ENCODE measurements around the gene DDA1. TPM values are rescaled to one million over a fixed set of nuclear protein-coding genes. Genes with fewer than 3 reads are reported as not detected.
"Not testable (repeated sequence)": the region's sequence is repeated elsewhere in the genome, so short reads cannot be mapped to it uniquely, and the experiment has no call there.

Gene DDA1
- polyA plus RNA-seq, 2 of the 4 experiments (the other 2 are of a cell fraction) = 35.5 to 53.5 TPM

- POLR2A ChIA-PET = no interaction called here
- Histone ChIP-seq H3K4me2 (no peak overlapping the region), H3K9me3 (no peaks in the 10 kb centered on the region), H3K4me3 (no peak overlapping the region), H3K27ac (peak overlapping the region in 1 of 2 experiments; percentile 52; a peak in 1 of 6 replicates), H3K4me1 (peaks cover 19% of the 10 kb centered on the region)
- DNase-seq (ENCODE audit: low read depth in 1 of 2, low spot score in 1 of 2) (no peak), FAIRE-seq (no peak), ATAC-seq (peak in 1 of 2 experiments; percentile 34; a peak in 1 of 6 replicates)
- CTCF ChIA-PET = interaction anchor here (1.0 to 2.2 kb wide), 4 partner anchors 13 to 68 kb away, joined by 3 to 6 read pairs (median 4); partner anchors contain the start of gene CCDC194
- TF ChIP-seq HOXA7 (CRISPR knock-in tag; IDR thresholded peaks at IDR 0.05) (no peak), SMC3 (IDR thresholded peaks at IDR 0.05) (no peak)
- WGBS (ENCODE audit: missing lambda C conversion rate) = 55% methylated on average over 5 of the region's 6 CpGs
Observed at GRCh38 chr19:17359905-17360800, 50.8 kb downstream of the DDA1 start.

- 65% methylated on average over 20 of the region's 20 CpGs for WGBS (ENCODE audit: missing lambda C conversion rate)
- CTCF ChIA-PET = interaction anchor here (4.0 kb wide), 1 partner anchor 22 kb away, joined by 13 read pairs; no protein-coding TSS in a partner anchor
- FAIRE-seq; ATAC-seq; H3K9me3 ChIP-seq; H3K4me3 ChIP-seq; H3K4me2 ChIP-seq; H3K4me1 ChIP-seq; DNase-seq (ENCODE audit: low read depth in 1 of 2, low spot score in 1 of 2); H3K27ac ChIP-seq; POLR2A ChIA-PET: not testable (repeated sequence)
Observed at GRCh38 chr19:17363852-17364605, 54.7 kb downstream of the DDA1 start.

- FAIRE-seq = no peak
- Histone ChIP-seq H3K27ac (no peak overlapping the region), H3K4me1 (no peaks in the 10 kb centered on the region), H3K4me3 (no peak overlapping the region), H3K9me3 (no peaks in the 10 kb centered on the region), H3K4me2 (no peak overlapping the region)
- no peak for ATAC-seq
- ChIA-PET CTCF (interaction anchor here (1.5 to 4.0 kb wide), 2 partner anchors 20 to 25 kb away, joined by 4 to 13 read pairs; no protein-coding TSS in a partner anchor), POLR2A (no interaction called here)
- no peak for DNase-seq (ENCODE audit: low read depth in 1 of 2, low spot score in 1 of 2)
- TF ChIP-seq MAFK (IDR thresholded peaks at IDR 0.05; ENCODE audit: partially characterized antibody) (no peak), EHMT2 (IDR thresholded peaks at IDR 0.05; ENCODE audit: low read depth) (no peak), FOSB (CRISPR knock-in tag; IDR thresholded peaks at IDR 0.05) (no peak), CHD2 (IDR thresholded peaks at IDR 0.05; ENCODE audit: low read length, partially characterized antibody) (no peak), JUNB (IDR thresholded peaks at IDR 0.05) (no peak), POLR2A (IDR thresholded peaks at IDR 0.05; ENCODE audit: low read length) (no peak), JUN (IDR thresholded peaks at IDR 0.05) (no peak), CHD4 (IDR thresholded peaks at IDR 0.05; ENCODE audit: borderline replicate concordance) (no peak), MAX (IDR thresholded peaks at IDR 0.05) (no peak), RNF2 (IDR thresholded peaks at IDR 0.05; ENCODE audit: borderline replicate concordance, low read depth) (no peak), PHF8 (IDR thresholded peaks at IDR 0.05; ENCODE audit: borderline replicate concordance, low read depth) (no peak)
- WGBS (ENCODE audit: missing lambda C conversion rate) = 94% methylated on average over 19 of the region's 22 CpGs
Observed at GRCh38 chr19:17365361-17365760, 56.0 kb downstream of the DDA1 start.

- Histone ChIP-seq H3K27ac (no peak overlapping the region), H3K4me2 (no peak overlapping the region), H3K9me3 (no peaks in the 10 kb centered on the region), H3K4me1 (no peaks in the 10 kb centered on the region), H3K4me3 (no peak overlapping the region)
- FAIRE-seq (no peak), ATAC-seq (no peak), DNase-seq (ENCODE audit: low read depth in 1 of 2, low spot score in 1 of 2) (no peak)
- CTCF ChIA-PET = no interaction called here
- POLR2A ChIA-PET = no interaction called here
- 65% methylated on average over 8 of the region's 8 CpGs for WGBS (ENCODE audit: missing lambda C conversion rate)
- TF ChIP-seq USF2 (IDR thresholded peaks at IDR 0.05) (peak; percentile 47; the same call in 1 of the 2 replicates), HMGXB4 (CRISPR knock-in tag; IDR thresholded peaks at IDR 0.05; ENCODE audit: borderline replicate concordance) (no peak)
Observed at GRCh38 chr19:17370026-17370587, 60.7 kb downstream of the DDA1 start.

All from A549 (cell line).